SK-N-SH treated with all-trans-retinoic acid at 6 μM for 48 hours (cell line): ENCODE measurements around the gene P2RY8.

Source experiments
- ATAC-seq: fragments of 200-7000 bp; cut with Tn5 transposase; 3 replicates; pipeline ENCODE4 v1.9.1; 2020; ENCODE audit warnings: mild to moderate bottlenecking, moderate library complexity
- ARNTL ChIP-seq: fragments of 450-650 bp; formaldehyde crosslinking; IDR thresholded peaks from 2 replicates; pipeline ENCODE4 v1.5.0; 2020; ENCODE audit warnings: low read depth, mild to moderate bottlenecking, moderate library complexity, borderline replicate concordance
- BACH2 ChIP-seq: fragments of 250-450 bp; sonication (Bioruptor Pico); IDR thresholded peaks from 2 replicates; pipeline ENCODE4 v1.9.0; 2021; ENCODE audit warnings: mild to moderate bottlenecking, borderline replicate concordance
- CSDC2 ChIP-seq: fragments of 250-450 bp; sonication (Bioruptor Pico); IDR thresholded peaks from 2 replicates; pipeline ENCODE4 v1.5.0; 2020; ENCODE audit warnings: mild to moderate bottlenecking, moderate library complexity
- ESRRG ChIP-seq: fragments of 250-450 bp; sonication (Bioruptor Pico); IDR thresholded peaks from 2 replicates; pipeline ENCODE4 v1.6.1; 2021; ENCODE audit warnings: mild to moderate bottlenecking
- GLIS3 ChIP-seq: fragments of 250-450 bp; sonication (Bioruptor Pico); IDR thresholded peaks from 2 replicates; pipeline ENCODE4 v1.5.0; 2020; ENCODE audit warnings: mild to moderate bottlenecking, moderate library complexity
- ISL1 ChIP-seq: fragments of 250-450 bp; sonication (Bioruptor Pico); IDR thresholded peaks from 2 replicates; pipeline ENCODE4 v2.1.2; 2022; ENCODE audit warnings: mild to moderate bottlenecking, moderate library complexity
- OSR1 ChIP-seq: fragments of 250-450 bp; sonication (Bioruptor Pico); IDR thresholded peaks from 2 replicates; pipeline ENCODE4 v1.8.0; 2022; ENCODE audit warnings: moderate library complexity, mild to moderate bottlenecking, inconsistent platforms
- PPARA ChIP-seq: fragments of 250-450 bp; sonication (Bioruptor Pico); IDR thresholded peaks from 2 replicates; pipeline ENCODE4 v1.5.0; 2020; ENCODE audit warnings: mild to moderate bottlenecking, borderline replicate concordance
- RARB ChIP-seq: fragments of 250-450 bp; sonication (Bioruptor Pico); IDR thresholded peaks from 2 replicates; pipeline ENCODE4 v1.8.0; 2021; ENCODE audit warnings: mild to moderate bottlenecking, moderate library complexity
- SNAI2 ChIP-seq: fragments of 250-450 bp; sonication (Bioruptor Pico); IDR thresholded peaks from 2 replicates; pipeline ENCODE4 v1.5.0; 2020; ENCODE audit warnings: mild to moderate bottlenecking, moderate library complexity
- TCF4 ChIP-seq: fragments of 250-450 bp; sonication (Bioruptor Pico); IDR thresholded peaks from 2 replicates; pipeline ENCODE4 v1.8.0; 2021; ENCODE audit warnings: mild to moderate bottlenecking, moderate library complexity, borderline replicate concordance
- TOX ChIP-seq: fragments of 250-450 bp; sonication (Bioruptor Pico); IDR thresholded peaks from 2 replicates; pipeline ENCODE4 v1.8.0; 2021; ENCODE audit warnings: mild to moderate bottlenecking, moderate library complexity, borderline replicate concordance
- ZC3H10 ChIP-seq: fragments of 250-450 bp; sonication (Bioruptor Pico); IDR thresholded peaks from 2 replicates; pipeline ENCODE4 v1.5.1; 2021; ENCODE audit warnings: mild to moderate bottlenecking, moderate library complexity
- ZFP3 ChIP-seq: fragments of 250-450 bp; sonication (Bioruptor Pico); IDR thresholded peaks from 2 replicates; pipeline ENCODE4 v1.5.0; 2020; ENCODE audit warnings: mild to moderate bottlenecking, moderate library complexity
- ZNF565 ChIP-seq: fragments of 450-650 bp; formaldehyde crosslinking; conservative IDR thresholded peaks from 2 replicates; pipeline ENCODE4 v1.5.0; 2020; ENCODE audit warnings: low read depth, mild to moderate bottlenecking, moderate library complexity
- ZNF70 ChIP-seq: fragments of 450-650 bp; formaldehyde crosslinking; IDR thresholded peaks from 2 replicates; pipeline ENCODE4 v1.5.0; 2020; ENCODE audit warnings: mild to moderate bottlenecking, moderate library complexity
- ZNF8 ChIP-seq: fragments of 450-650 bp; formaldehyde crosslinking; IDR thresholded peaks from 2 replicates; pipeline ENCODE4 v1.5.0; 2020; ENCODE audit warnings: mild to moderate bottlenecking, moderate library complexity
- TF ChIP-seq, protein P1 (sequence below): fragments of 250-450 bp; sonication (Bioruptor Pico); IDR thresholded peaks from 2 replicates; pipeline ENCODE4 v1.5.1; 2020; ENCODE audit warnings: low read depth, mild to moderate bottlenecking, moderate library complexity
- TF ChIP-seq, protein P2 (sequence below): fragments of 250-450 bp; sonication (Bioruptor Pico); IDR thresholded peaks from 2 replicates; pipeline ENCODE4 v1.8.0; 2021; ENCODE audit warnings: low read depth, mild to moderate bottlenecking, moderate library complexity, borderline replicate concordance
- TF ChIP-seq, protein P3 (sequence below): fragments of 250-450 bp; sonication (Bioruptor Pico); IDR thresholded peaks from 2 replicates; pipeline ENCODE4 v1.8.0; 2020; ENCODE audit warnings: mild to moderate bottlenecking, moderate library complexity, borderline replicate concordance
- TF ChIP-seq, protein P4 (sequence below): fragments of 250-450 bp; sonication (Bioruptor Pico); IDR thresholded peaks from 2 replicates; pipeline ENCODE4 v1.5.1; 2021; ENCODE audit warnings: mild to moderate bottlenecking, moderate library complexity

Gene P2RY8

DNA sequence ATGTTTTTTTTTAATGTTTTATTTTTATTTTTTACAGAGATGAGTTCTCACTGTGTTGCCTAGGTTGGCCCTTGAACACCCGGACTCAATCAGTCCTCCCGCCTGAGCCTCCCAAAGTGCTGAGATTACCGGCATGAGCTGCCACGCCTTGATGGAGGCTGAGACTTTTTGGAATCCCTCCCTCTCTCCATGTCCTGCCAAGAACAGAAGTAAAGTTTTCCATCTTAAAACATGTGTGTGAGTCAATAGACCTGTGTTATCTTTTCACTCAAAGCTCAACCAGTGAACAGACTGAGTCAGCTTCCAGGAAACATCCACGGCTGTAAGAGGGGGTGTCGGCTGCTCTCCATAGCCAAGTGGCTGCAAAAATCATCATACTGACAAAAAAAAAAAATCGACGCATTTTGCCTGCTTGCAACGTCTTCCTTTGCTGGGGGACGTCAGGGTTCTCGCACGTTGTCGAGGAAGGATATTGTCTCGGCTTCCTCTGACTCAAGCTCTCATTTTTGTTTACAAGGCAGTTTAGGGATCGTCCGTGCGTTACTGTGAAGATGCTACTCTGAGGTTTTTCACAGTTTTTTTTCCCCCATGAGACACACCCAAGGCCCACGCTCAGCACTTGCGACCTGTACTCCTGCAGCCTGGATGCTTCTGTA, 74.3 kb downstream of the P2RY8 start:
- TF ChIP-seq ZNF8: no peak
- no peak for TF ChIP-seq ARNTL (CRISPR knock-in tag)
- TF ChIP-seq, protein P1, sequence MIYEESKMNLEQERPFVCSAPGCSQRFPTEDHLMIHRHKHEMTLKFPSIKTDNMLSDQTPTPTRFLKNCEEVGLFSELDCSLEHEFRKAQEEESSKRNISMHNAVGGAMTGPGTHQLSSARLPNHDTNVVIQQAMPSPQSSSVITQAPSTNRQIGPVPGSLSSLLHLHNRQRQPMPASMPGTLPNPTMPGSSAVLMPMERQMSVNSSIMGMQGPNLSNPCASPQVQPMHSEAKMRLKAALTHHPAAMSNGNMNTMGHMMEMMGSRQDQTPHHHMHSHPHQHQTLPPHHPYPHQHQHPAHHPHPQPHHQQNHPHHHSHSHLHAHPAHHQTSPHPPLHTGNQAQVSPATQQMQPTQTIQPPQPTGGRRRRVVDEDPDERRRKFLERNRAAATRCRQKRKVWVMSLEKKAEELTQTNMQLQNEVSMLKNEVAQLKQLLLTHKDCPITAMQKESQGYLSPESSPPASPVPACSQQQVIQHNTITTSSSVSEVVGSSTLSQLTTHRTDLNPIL: no peak
- no peak for TF ChIP-seq ZNF70 (CRISPR knock-in tag)
- TF ChIP-seq, protein P2, sequence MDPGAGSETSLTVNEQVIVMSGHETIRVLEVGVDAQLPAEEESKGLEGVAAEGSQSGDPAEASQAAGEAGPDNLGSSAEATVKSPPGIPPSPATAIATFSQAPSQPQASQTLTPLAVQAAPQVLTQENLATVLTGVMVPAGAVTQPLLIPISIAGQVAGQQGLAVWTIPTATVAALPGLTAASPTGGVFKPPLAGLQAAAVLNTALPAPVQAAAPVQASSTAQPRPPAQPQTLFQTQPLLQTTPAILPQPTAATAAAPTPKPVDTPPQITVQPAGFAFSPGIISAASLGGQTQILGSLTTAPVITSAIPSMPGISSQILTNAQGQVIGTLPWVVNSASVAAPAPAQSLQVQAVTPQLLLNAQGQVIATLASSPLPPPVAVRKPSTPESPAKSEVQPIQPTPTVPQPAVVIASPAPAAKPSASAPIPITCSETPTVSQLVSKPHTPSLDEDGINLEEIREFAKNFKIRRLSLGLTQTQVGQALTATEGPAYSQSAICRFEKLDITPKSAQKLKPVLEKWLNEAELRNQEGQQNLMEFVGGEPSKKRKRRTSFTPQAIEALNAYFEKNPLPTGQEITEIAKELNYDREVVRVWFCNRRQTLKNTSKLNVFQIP (CRISPR knock-in tag): no peak
- TF ChIP-seq SNAI2 (CRISPR knock-in tag): no peak
- no peak for TF ChIP-seq ZC3H10 (CRISPR knock-in tag)
- TF ChIP-seq, protein P3, sequence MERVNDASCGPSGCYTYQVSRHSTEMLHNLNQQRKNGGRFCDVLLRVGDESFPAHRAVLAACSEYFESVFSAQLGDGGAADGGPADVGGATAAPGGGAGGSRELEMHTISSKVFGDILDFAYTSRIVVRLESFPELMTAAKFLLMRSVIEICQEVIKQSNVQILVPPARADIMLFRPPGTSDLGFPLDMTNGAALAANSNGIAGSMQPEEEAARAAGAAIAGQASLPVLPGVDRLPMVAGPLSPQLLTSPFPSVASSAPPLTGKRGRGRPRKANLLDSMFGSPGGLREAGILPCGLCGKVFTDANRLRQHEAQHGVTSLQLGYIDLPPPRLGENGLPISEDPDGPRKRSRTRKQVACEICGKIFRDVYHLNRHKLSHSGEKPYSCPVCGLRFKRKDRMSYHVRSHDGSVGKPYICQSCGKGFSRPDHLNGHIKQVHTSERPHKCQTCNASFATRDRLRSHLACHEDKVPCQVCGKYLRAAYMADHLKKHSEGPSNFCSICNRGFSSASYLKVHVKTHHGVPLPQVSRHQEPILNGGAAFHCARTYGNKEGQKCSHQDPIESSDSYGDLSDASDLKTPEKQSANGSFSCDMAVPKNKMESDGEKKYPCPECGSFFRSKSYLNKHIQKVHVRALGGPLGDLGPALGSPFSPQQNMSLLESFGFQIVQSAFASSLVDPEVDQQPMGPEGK (CRISPR knock-in tag): no peak
- no peak for TF ChIP-seq RARB (CRISPR knock-in tag)
- no peak for TF ChIP-seq TCF4 (CRISPR knock-in tag)
- TF ChIP-seq PPARA (CRISPR knock-in tag): no peak
- TF ChIP-seq TOX: no peak
- ATAC-seq: no peak; the same call in 2 of the 3 replicates

DNA sequence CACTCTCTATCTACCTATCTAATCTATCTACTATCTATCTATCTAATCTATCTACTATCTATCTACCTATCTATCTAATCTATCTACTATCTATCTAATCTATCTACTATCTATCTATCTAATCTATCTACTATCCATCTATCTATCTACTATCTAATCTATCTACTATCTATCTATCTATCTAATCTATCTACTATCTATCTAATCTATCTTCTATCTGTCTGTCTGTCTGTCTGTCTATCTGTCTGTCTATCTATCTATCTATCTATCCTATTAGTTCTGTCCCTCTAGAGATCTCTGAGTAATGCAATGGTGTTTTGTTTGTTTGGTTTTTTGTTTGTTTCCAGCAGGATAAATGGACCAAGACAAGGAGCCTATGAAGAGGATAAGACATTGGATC, 74.9 kb downstream of the P2RY8 start:
- TF ChIP-seq, protein P2 (CRISPR knock-in tag): no peak
- TF ChIP-seq, protein P4, sequence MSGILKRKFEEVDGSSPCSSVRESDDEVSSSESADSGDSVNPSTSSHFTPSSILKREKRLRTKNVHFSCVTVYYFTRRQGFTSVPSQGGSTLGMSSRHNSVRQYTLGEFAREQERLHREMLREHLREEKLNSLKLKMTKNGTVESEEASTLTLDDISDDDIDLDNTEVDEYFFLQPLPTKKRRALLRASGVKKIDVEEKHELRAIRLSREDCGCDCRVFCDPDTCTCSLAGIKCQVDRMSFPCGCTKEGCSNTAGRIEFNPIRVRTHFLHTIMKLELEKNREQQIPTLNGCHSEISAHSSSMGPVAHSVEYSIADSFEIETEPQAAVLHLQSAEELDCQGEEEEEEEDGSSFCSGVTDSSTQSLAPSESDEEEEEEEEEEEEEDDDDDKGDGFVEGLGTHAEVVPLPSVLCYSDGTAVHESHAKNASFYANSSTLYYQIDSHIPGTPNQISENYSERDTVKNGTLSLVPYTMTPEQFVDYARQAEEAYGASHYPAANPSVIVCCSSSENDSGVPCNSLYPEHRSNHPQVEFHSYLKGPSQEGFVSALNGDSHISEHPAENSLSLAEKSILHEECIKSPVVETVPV: no peak
- TF ChIP-seq ESRRG (CRISPR knock-in tag): no peak
- TF ChIP-seq ISL1 (CRISPR knock-in tag): no peak
- no peak for TF ChIP-seq PPARA (CRISPR knock-in tag)
- no peak for TF ChIP-seq RARB (CRISPR knock-in tag)
- no peak for TF ChIP-seq ZNF70 (CRISPR knock-in tag)
- no peak for TF ChIP-seq CSDC2 (CRISPR knock-in tag)
- TF ChIP-seq ZNF8: no peak
- no peak for TF ChIP-seq TCF4 (CRISPR knock-in tag)
- no peak for TF ChIP-seq ZNF565 (CRISPR knock-in tag)
- no peak for TF ChIP-seq OSR1 (CRISPR knock-in tag)
- TF ChIP-seq, protein P3 (CRISPR knock-in tag): no peak
- TF ChIP-seq SNAI2 (CRISPR knock-in tag): no peak
- no peak for TF ChIP-seq ZC3H10 (CRISPR knock-in tag)
- TF ChIP-seq BACH2 (CRISPR knock-in tag): no peak
- no peak for TF ChIP-seq GLIS3
- no peak for TF ChIP-seq ZFP3 (CRISPR knock-in tag)
- no peak for TF ChIP-seq TOX
- TF ChIP-seq ARNTL (CRISPR knock-in tag): no peak

More for the DNA sequence above, 74.9 kb downstream of the P2RY8 start:
- no peak for ATAC-seq
